Duodenal mucosa (tissue), 2 donors: ENCODE measurements around the gene ACTR2.
"Not testable (repeated sequence)": the region's sequence is repeated elsewhere in the genome, so short reads cannot be mapped to it uniquely, and the experiment has no call there.

ENCODE experiments used
- H3K27ac ChIP-seq: one replicate; pipeline ENCODE4 v1.7.0; 2013; ENCODE audit warnings: low read depth, low read length
- H3K27me3 ChIP-seq, 2 donors: one replicate each; pipeline ENCODE4 v1.7.0; 2013; ENCODE audit warnings: low read length in 2 of 2, control low read depth in 1 of 2; ENCODE audit not compliant: insufficient read depth in 2 of 2, control insufficient read depth in 1 of 2
- H3K36me3 ChIP-seq, 2 donors: one replicate each; pipeline ENCODE4 v1.7.0; 2013; ENCODE audit warnings: low read length in 2 of 2, control low read depth in 1 of 2; ENCODE audit not compliant: insufficient read depth in 2 of 2, control insufficient read depth in 1 of 2
- H3K4me1 ChIP-seq, 2 donors: one replicate each; pipeline ENCODE4 v1.7.0; 2013; ENCODE audit warnings: low read length in 2 of 2, control low read depth in 1 of 2; ENCODE audit not compliant: insufficient read depth in 2 of 2, control insufficient read depth in 1 of 2
- H3K4me3 ChIP-seq, 2 donors: one replicate each; pipeline ENCODE4 v1.7.0; 2013; ENCODE audit warnings: low read length in 2 of 2, low read depth in 1 of 2
- H3K9ac ChIP-seq, 2 donors: one replicate each; pipeline ENCODE4 v1.7.0; 2013; ENCODE audit warnings: low read length in 2 of 2, low read depth in 1 of 2
- H3K9me3 ChIP-seq, 2 donors: one replicate each; pipeline ENCODE4 v1.7.0; 2013; ENCODE audit warnings: low read length in 2 of 2, control low read depth in 1 of 2; ENCODE audit not compliant: control insufficient read depth in 1 of 2

ACTR2 gene

DNA sequence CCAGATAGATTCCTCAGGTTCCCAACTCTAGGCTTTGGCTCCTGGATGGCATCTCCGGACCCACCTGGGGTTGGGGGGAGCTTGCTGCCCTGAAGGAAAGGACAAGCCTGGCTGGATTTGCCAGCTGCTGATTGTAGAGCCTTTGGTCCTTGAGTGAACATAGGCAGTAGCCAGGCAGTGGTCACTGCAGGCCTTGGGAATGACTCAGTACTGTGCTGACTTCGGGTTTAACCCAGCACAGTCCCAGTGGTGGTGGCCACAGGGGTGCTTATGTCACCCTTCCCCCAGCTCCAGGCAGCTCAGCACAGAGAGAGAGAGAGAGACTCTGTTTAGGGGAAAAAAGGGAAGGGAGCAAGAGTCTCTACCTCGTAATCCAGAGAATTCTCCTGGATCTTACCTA is 27.7 kb upstream of the ACTR2 start:
- H3K27ac ChIP-seq = no peak overlapping the region
- H3K9ac ChIP-seq = no peak overlapping the region
- H3K9me3 ChIP-seq = no peaks in the 10 kb centered on the region
- no peaks in the 10 kb centered on the region for H3K27me3 ChIP-seq
- no peak overlapping the region for H3K4me3 ChIP-seq
- no peaks in the 10 kb centered on the region for H3K36me3 ChIP-seq
- no peaks in the 10 kb centered on the region for H3K4me1 ChIP-seq

DNA sequence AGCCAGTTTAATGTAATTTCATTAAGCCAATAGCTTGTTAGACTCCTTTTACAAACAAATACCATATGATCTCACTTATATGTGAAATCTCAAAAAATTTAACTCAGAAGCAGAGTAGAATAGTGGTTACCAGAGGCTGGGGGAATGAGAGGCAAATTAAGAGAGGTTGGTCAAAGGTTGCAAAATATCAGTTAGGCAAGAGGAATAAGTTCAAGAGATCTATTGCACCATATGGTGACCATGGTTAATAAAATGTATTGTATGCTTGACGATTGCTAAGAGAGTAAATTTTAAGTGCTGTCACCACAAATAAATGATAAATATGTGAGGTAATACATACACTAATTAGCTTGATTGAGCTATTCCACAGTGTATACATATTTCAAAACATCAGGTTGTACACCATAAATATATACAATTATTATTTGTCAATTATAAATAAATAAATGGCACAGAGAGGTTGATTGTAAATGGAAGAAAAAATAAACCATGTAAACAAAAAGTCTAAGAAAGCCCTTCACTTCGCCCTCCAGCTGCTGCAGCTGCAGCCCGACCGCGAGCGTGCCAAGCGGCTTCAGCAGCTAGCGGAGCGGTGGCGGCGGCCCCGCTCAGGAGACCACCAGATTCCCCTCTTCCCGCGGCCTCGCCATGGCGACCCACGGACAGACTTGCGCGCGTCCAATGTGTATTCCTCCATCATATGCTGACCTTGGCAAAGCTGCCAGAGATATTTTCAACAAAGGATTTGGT is 23.0 kb upstream of the ACTR2 start:
- no peaks in the 10 kb centered on the region for H3K36me3 ChIP-seq
- H3K9me3 ChIP-seq = no peaks in the 10 kb centered on the region
- no peak overlapping the region for H3K27ac ChIP-seq
- H3K9ac ChIP-seq = no peak overlapping the region
- no peaks in the 10 kb centered on the region for H3K27me3 ChIP-seq
- no peak overlapping the region for H3K4me3 ChIP-seq
- no peaks in the 10 kb centered on the region for H3K4me1 ChIP-seq

DNA sequence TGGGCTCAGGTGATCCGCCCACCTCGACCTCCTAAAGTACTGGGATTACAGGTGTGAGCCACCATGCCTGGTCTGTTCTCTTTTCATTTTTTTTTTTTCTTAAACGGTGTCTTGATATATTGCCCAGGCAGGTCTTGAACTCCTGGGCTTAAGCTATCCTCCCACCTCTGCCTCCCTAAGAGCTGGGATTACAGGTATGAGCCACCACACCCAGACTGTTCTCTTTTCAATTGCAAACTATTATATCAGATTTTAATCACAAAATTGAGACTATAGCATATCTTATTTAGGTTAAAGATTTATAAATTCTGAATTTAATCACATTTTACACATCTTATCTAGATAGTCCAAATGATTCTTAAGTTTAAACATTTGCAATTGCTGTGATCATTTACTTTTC is 15.5 kb upstream of the ACTR2 start:
- H3K9ac ChIP-seq = no peak overlapping the region
- no peaks in the 10 kb centered on the region for H3K27me3 ChIP-seq
- no peak overlapping the region for H3K27ac ChIP-seq
- no peaks in the 10 kb centered on the region for H3K36me3 ChIP-seq
- H3K4me3 ChIP-seq = no peak overlapping the region
- H3K9me3 ChIP-seq = no peaks in the 10 kb centered on the region
- no peaks in the 10 kb centered on the region for H3K4me1 ChIP-seq

DNA sequence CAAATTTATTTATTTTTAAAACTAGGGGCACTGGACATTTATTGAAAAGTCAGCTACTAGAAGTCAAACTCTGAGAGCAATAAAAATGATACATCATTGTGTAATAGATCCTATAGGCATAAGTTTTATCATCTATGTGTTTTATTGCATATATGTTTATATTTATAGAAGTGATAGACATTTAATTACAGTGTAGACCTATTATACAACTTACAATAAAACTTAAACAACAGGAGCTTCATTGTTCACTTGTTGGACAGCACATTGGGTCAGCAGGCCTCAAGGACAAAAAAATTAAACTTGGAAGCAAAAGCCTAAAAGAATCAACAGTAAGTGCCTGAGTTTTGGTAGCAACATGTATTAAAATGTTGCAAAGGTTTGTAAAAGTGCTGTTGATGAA is 15.0 kb upstream of the ACTR2 start:
- Histone ChIP-seq H3K27me3 (no peaks in the 10 kb centered on the region), H3K9me3 (no peaks in the 10 kb centered on the region), H3K9ac (no peak overlapping the region), H3K4me3 (no peak overlapping the region), H3K27ac (no peak overlapping the region), H3K4me1 (no peaks in the 10 kb centered on the region), H3K36me3 (no peaks in the 10 kb centered on the region)

DNA sequence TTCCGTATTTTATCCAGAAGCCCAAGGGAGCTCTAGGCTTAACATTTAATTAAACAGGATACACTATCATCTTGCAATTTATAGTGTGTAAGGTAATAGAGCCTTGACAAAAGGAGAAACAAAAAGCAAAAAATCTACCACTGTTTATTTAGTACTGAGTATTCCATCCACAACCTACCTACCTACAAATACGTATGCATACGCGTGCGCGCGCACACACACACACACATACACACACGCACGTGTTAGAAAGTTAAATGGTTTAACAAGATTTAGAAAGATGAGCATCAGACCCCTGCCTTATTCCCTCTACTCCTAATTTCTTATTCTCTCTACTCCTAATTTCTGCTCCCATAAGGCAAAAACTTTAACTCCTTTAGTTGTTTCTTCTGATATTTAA is 14.6 kb upstream of the ACTR2 start:
- Histone ChIP-seq H3K9me3 (no peaks in the 10 kb centered on the region), H3K36me3 (no peaks in the 10 kb centered on the region), H3K27me3 (no peaks in the 10 kb centered on the region), H3K4me3 (no peak overlapping the region), H3K4me1 (no peaks in the 10 kb centered on the region), H3K27ac (no peak overlapping the region), H3K9ac (no peak overlapping the region)

DNA sequence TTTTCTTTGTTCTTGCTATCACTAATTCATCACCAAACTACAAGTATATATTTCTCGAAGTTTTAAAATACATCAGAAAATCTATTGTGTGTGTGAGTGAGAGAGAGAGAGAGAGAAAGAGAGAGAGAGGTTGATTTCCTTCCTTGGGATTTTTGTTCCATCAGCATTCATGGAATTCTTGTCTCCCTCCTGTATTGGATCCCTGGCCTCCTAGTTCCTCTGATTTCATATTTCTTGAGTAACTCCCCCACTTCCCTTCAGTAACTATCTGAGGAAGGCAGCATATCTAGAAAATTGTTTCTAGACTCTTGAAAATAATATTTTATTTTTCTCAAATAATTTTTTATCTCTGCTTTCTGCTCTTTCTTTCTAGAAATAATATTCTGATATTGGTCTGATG is 13.3 kb upstream of the ACTR2 start:
- Histone ChIP-seq H3K4me1 (no peaks in the 10 kb centered on the region), H3K9me3 (no peaks in the 10 kb centered on the region), H3K36me3 (no peaks in the 10 kb centered on the region), H3K27ac (no peak overlapping the region), H3K9ac (no peak overlapping the region), H3K27me3 (no peaks in the 10 kb centered on the region), H3K4me3 (no peak overlapping the region)

DNA sequence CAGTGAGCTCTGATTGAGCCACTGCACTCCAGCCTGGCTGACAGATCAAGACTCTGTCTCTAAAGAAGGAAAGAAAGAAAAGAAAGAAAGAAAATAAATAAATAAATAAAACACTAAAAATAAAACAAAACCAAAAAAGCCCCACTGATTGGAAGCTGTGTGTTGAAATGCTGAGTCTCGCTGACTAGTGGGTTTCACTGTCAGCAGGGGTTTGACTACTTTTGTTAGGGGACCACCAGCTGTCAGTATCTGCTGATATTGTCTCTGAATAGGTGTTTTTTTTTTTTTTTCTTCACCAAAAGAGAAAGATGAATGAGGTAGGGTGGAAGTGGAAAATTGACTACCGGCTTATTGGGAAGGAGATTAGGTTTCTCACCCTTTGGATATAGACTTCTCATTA is 12.8 kb upstream of the ACTR2 start:
- no peaks in the 10 kb centered on the region for H3K9me3 ChIP-seq
- no peaks in the 10 kb centered on the region for H3K27me3 ChIP-seq
- H3K36me3 ChIP-seq = no peaks in the 10 kb centered on the region
- no peak overlapping the region for H3K4me3 ChIP-seq
- no peak overlapping the region for H3K9ac ChIP-seq
- H3K4me1 ChIP-seq = no peaks in the 10 kb centered on the region
- no peak overlapping the region for H3K27ac ChIP-seq

DNA sequence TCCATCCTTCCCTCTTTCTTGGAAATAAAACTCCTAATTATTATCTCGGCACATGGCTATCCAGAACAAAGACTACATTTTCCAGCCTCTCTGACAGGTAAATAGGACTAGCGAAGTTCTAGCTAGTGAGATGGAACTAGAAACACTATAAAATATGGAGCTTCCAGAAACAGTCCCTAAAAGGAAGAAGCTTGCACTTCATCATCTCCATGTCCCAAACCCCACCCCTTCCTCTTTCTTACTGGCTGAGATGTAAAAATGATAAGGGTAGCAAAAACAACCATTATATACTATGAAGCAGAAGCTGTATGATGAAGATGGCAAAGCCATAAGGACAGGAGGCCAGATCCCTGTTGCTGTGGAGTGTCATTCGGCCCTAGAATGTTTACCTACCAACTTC is 11.7 kb upstream of the ACTR2 start:
- Histone ChIP-seq H3K27me3 (no peaks in the 10 kb centered on the region), H3K9me3 (no peaks in the 10 kb centered on the region), H3K4me1 (no peaks in the 10 kb centered on the region), H3K4me3 (no peak overlapping the region), H3K36me3 (no peaks in the 10 kb centered on the region), H3K27ac (no peak overlapping the region), H3K9ac (no peak overlapping the region)

DNA sequence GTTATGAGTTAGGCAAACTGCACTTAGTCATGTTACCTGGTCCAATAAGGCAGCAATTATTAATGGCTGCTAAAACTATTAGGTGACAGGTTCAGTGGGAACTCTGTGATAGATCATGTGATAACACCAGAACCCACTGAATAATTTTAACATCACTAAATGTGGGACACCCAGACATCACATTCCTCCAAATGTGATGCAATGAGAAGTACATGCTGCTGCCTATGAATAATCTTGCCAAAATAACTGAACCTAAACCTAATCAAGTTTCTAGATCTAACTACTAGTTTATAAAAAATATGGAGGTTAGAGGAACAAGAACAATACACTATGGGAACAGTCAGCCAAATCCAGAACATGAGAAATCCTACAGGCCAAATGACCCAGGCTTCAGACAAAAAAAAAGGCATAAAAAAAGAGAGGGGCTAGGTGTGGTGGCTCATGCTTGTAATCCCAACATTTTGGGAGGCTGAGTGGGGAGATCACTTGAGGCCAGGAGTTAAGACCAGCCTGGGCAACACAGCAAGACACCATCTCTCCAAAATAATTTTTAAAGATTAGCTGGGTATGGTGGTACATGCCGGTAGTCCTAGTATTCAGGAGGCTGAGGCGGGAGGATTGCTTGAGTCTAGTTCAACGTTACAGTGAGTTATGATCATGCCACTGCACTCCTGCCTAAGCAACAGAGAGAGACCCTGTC is 7.0 kb upstream of the ACTR2 start:
- Histone ChIP-seq H3K36me3 (no peaks in the 10 kb centered on the region), H3K4me3 (no peak overlapping the region), H3K27me3 (no peaks in the 10 kb centered on the region), H3K27ac (no peak overlapping the region), H3K9ac (no peak overlapping the region), H3K9me3 (no peaks in the 10 kb centered on the region), H3K4me1 (no peaks in the 10 kb centered on the region)

DNA sequence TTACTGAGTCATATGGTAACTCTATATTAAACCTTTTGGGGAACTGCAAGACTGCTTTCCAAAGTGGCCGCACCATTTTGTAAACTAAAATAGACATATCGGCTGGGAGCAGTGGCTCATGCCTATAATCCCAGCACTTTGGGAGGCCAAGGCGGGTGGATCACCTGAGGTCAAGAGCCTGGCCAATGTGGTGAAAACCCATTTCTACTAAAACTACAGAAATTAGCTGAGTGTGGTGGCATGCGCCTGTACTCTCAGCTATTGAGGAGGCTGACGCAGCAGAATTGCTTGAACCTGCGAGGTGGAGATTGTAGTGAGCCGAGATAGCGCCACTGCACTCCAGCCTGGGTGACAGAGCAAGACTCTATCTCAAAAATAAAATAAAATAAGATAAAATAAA is 6.4 kb upstream of the ACTR2 start:
- not testable (repeated sequence) for H3K9ac ChIP-seq, H3K4me3 ChIP-seq, H3K27ac ChIP-seq, H3K36me3 ChIP-seq, H3K4me1 ChIP-seq, H3K9me3 ChIP-seq, H3K27me3 ChIP-seq
